Measurements from ENCODE around the gene RLF. TPM values are rescaled to one million over a fixed set of nuclear protein-coding genes. Genes with fewer than 3 reads are reported as not detected.

The RLF gene
- total and polyA plus RNA-seq, 2 of the 8 experiments (the other 6 are each of a cell fraction or from before 2014, with no cell fraction given): 4.2 to 18.0 TPM

DNA sequence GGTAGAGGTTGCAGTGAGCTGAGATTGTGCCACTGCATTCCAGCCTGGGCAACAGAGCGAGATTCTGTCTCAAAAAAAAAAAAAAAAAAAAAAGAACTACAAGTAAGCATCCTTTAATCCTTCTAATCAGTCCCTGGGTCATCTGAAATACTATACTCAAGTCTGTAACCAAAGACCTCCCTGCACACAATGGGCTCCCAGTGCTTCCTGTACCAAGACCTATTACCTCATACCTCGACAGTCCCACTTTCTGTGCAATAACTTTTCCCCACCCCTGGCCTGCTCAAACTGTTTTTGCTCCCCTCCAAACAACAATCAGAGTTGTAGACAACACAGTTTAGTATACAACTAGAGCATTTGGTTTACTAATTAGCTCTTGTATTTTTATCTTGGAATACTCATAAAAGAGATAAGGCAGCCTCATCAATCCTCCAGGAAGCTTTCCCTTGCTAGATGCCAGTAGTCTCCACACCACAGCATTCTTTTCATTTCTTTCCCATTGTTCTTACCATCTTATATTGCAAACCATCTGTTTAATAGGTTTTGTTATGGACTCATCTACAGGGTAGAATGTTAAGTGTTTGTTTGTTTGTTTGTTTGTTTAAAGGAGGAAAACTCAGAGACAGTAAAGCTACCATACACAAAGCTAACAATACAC, 19.2 kb upstream of the RLF start:
- H4K91ac ChIP-seq (replicated peaks; ENCODE audit: insufficient read length, low read length): no peak overlapping the region
- no peak overlapping the region for H3K4me3 ChIP-seq (ENCODE audit: extremely low read depth in 1 of 4, insufficient read depth in 2 of 4, low read depth in 3 of 4, low read length in 4 of 4)
- no peak overlapping the region for H3K4ac ChIP-seq (replicated peaks; ENCODE audit: insufficient read length, low read depth, low read length)
- no peaks in the 10 kb centered on the region for H3K9me3 ChIP-seq (ENCODE audit: insufficient read depth in 2 of 2, low read depth in 1 of 2, low read length in 1 of 2)
- no peak overlapping the region for H2BK5ac ChIP-seq (ENCODE audit: low read depth, low read length)
- H2BK120ac ChIP-seq (replicated peaks; ENCODE audit: low read depth, low read length): no peak overlapping the region
- no peaks in the 10 kb centered on the region; the same call in 1 of the 2 replicates for H3K23me2 ChIP-seq (ENCODE audit: low read depth, low read length)
- FAIRE-seq (no peak), DNase-seq (ENCODE audit: low read depth in 1 of 2, low spot score in 2 of 2) (no peak)
- no peak overlapping the region for H3K4me2 ChIP-seq (ENCODE audit: insufficient read depth in 1 of 2, low read depth in 2 of 2, low read length in 2 of 2)
- H3K36me3 ChIP-seq (ENCODE audit: control insufficient read depth in 2 of 4, insufficient read depth in 4 of 4, low read length in 3 of 4): no peaks in the 10 kb centered on the region
- H3K18ac ChIP-seq (ENCODE audit: extremely low read depth, low read length): no peak overlapping the region
- no peak overlapping the region for H3K27ac ChIP-seq (ENCODE audit: low read depth, low read length)
- no peak overlapping the region for H2BK15ac ChIP-seq (ENCODE audit: low read length)
- no peak overlapping the region for H3K9ac ChIP-seq (replicated peaks in 1 of 4; ENCODE audit: extremely low read depth in 1 of 4, low read depth in 3 of 4, low read length in 3 of 4)
- H2BK12ac ChIP-seq (ENCODE audit: low read depth, low read length): no peak overlapping the region
- ChIA-PET CTCF (ENCODE audit: partially characterized antibody) (interaction anchor here (0.6 to 7.7 kb wide), 8 partner anchors 13 to 266 kb away, joined by 3 to 73 read pairs (median 4); no protein-coding TSS in a partner anchor), POLR2A (ENCODE audit: partially characterized antibody) (interaction anchor here (1.0 kb wide), 1 partner anchor 116 kb away, joined by 3 read pairs; no protein-coding TSS in a partner anchor)
- H4K5ac ChIP-seq (ENCODE audit: insufficient read length, low read depth, low read length): no peak overlapping the region
- peaks cover 0 to 2% (median 0%) of the 10 kb centered on the region in 4 experiments; a peak in 3 of 7 replicates for H3K27me3 ChIP-seq (replicated peaks in 1 of 4; ENCODE audit: control insufficient read depth in 3 of 4, extremely low read depth in 1 of 4, insufficient read depth in 3 of 4, low read length in 3 of 4)
- no peak overlapping the region for H4K8ac ChIP-seq (ENCODE audit: extremely low read depth, insufficient read depth, low read length)
- WGBS, 2 experiments (ENCODE audit: extremely low coverage in 1 of 2, insufficient coverage in 1 of 2, insufficient read length in 1 of 2, insufficient replicate concordance in 2 of 2, low coverage in 1 of 2, low lambda C conversion rate in 2 of 2, missing lambda C conversion rate in 1 of 2): 93% methylated on average over 1 of the region's 2 CpGs; no CpG with 5 or more reads in 1 of the 2 experiments
- H3K14ac ChIP-seq (ENCODE audit: insufficient read length): no peak overlapping the region
- H3K23ac ChIP-seq (ENCODE audit: insufficient read length): no peak overlapping the region
- no peak overlapping the region for H2AK5ac ChIP-seq (ENCODE audit: low read depth, low read length)
- no peak overlapping the region for H2BK20ac ChIP-seq (ENCODE audit: low read length)
- no peaks in the 10 kb centered on the region for H3K79me1 ChIP-seq (ENCODE audit: low read depth, low read length)
- no peak overlapping the region for H2AFZ ChIP-seq (ENCODE audit: low read length)
- TF ChIP-seq GTF2F1 (IDR thresholded peaks at IDR 0.05; ENCODE audit: borderline replicate concordance, low read depth, low read length) (no peak), TAF1 (IDR thresholded peaks at IDR 0.05; ENCODE audit: low read depth, low read length) (no peak), BCL11A (IDR thresholded peaks at IDR 0.05; ENCODE audit: low read depth in 2 of 2, low read length in 2 of 2) (no peak), ZNF274 (IDR thresholded peaks at IDR 0.05; ENCODE audit: borderline replicate concordance, extremely low read depth, low read length) (no peak), RFX5 (IDR thresholded peaks at IDR 0.05; ENCODE audit: borderline replicate concordance, low read depth, low read length) (no peak), KDM4A (IDR thresholded peaks at IDR 0.05; ENCODE audit: low read depth, low read length, severe bottlenecking) (no peak), NANOG (IDR thresholded peaks at IDR 0.05; ENCODE audit: insufficient read depth, low read depth, low read length, poor library complexity, severe bottlenecking) (no peak)
- TF ChIP-seq, protein P1, sequence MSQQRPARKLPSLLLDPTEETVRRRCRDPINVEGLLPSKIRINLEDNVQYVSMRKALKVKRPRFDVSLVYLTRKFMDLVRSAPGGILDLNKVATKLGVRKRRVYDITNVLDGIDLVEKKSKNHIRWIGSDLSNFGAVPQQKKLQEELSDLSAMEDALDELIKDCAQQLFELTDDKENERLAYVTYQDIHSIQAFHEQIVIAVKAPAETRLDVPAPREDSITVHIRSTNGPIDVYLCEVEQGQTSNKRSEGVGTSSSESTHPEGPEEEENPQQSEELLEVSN (IDR thresholded peaks at IDR 0.05): no peak
- peaks cover 0 to 2% (median 0%) of the 10 kb centered on the region in 4 experiments; a peak in 1 of 7 replicates for H3K4me1 ChIP-seq (replicated peaks in 1 of 4; ENCODE audit: control insufficient read depth in 3 of 4, insufficient read depth in 4 of 4, low read length in 3 of 4)
- H3K56ac ChIP-seq (replicated peaks; ENCODE audit: insufficient read length, low read depth, low read length): no peak overlapping the region
- H3K79me2 ChIP-seq (ENCODE audit: control insufficient read depth in 1 of 2, insufficient read depth in 2 of 2, low read length in 2 of 2): no peaks in the 10 kb centered on the region
- H4K20me1 ChIP-seq (replicated peaks in 1 of 2; ENCODE audit: control insufficient read depth in 1 of 2, insufficient read depth in 2 of 2, low read length in 2 of 2): no peaks in the 10 kb centered on the region
